NCI-H2171 (cell line): ENCODE data around the gene DAZAP2.
"Not testable (repeated sequence)": the region's sequence is repeated elsewhere in the genome, so short reads cannot be mapped to it uniquely, and the experiment has no call there.

Experiments
- DNase-seq: peaks from one replicate; lab custom pipeline; 2025; lab: John Stamatoyannopoulos, UW

Gene DAZAP2

GRCh38 chr12:51247523-51248206, 9.0 kb downstream of the DAZAP2 start:
- no peak for DNase-seq

- DNase-seq: no peak
These were observed 14.7 kb downstream of the DAZAP2 start for GRCh38 chr12:51253276-51253675.

- no peak for DNase-seq
These were observed 15.9 kb downstream of the DAZAP2 start for GRCh38 chr12:51254536-51254935.

GRCh38 chr12:51259600-51259999, 21.0 kb downstream of the DAZAP2 start:
- DNase-seq: not testable (repeated sequence)

- no peak for DNase-seq
These were observed 24.1 kb downstream of the DAZAP2 start for GRCh38 chr12:51262758-51263177.

GRCh38 chr12:51263341-51263740, 24.7 kb downstream of the DAZAP2 start:
- DNase-seq: no peak

GRCh38 chr12:51264297-51264696, 25.7 kb downstream of the DAZAP2 start:
- no peak for DNase-seq

GRCh38 chr12:51265024-51265423, 26.4 kb downstream of the DAZAP2 start:
- DNase-seq: no peak

GRCh38 chr12:51269174-51270066, 30.8 kb downstream of the DAZAP2 start:
- DNase-seq: no peak

GRCh38 chr12:51270067-51270950, 31.7 kb downstream of the DAZAP2 start, which contains the start of gene SMAGP:
Gene SMAGP (minus strand): TSS chr12:51270415. CDS start chr12:51269278, 1,137 bp downstream.
- DNase-seq: peak; percentile 55

- DNase-seq: no peak
These were observed 32.4 kb downstream of the DAZAP2 start for GRCh38 chr12:51270951-51271518.

GRCh38 chr12:51272810-51273209, 34.2 kb downstream of the DAZAP2 start:
- not testable (repeated sequence) for DNase-seq

- DNase-seq: no peak
These were observed 36.5 kb downstream of the DAZAP2 start for GRCh38 chr12:51275088-51275487.

GRCh38 chr12:51281202-51281924, 42.7 kb downstream of the DAZAP2 start:
- no peak for DNase-seq

GRCh38 chr12:51285843-51286242, 47.2 kb downstream of the DAZAP2 start:
- no peak for DNase-seq

- not testable (repeated sequence) for DNase-seq
These were observed 53.2 kb downstream of the DAZAP2 start for GRCh38 chr12:51291603-51292513.
